ENCODE data around the gene SPIRE1. TPM values are rescaled to one million over a fixed set of nuclear protein-coding genes. Genes with fewer than 3 reads are reported as not detected.

Gene SPIRE1
- total RNA-seq, 2 experiments from 2014 or later: 0.19 to 2.4 TPM

DNA sequence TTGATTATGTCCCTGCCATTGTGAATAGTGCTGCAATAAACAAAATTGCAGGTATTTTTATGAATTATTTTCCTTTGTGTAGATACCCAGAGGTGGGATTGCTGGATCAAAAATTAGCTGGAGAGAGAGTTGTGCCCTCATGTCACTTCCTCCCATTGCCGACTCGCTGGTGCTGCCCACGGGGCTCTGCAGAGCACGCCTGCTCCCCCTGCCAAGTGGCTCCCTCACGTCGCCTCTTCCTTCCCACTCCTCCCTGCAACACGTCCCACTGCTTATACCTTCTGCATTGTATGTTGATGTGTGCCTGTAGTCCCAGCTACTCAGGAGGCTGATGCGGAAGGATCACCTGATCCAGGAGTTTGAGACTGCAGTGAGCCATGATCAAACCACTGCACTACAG is 222.0 kb downstream of the SPIRE1 start:
- ChIA-PET POLR2A (interaction anchor here (0.8 kb wide), 1 partner anchor 43 kb away, joined by 3 read pairs; no protein-coding TSS in a partner anchor), CTCF (ENCODE audit: unreplicated experiment) (no interaction called here)
- no peaks in the 10 kb centered on the region for H3K9me2 ChIP-seq (ENCODE audit: insufficient read depth, low read length)
- H3K9me3 ChIP-seq (ENCODE audit: low read length): no peaks in the 10 kb centered on the region
- H4K20me1 ChIP-seq (ENCODE audit: insufficient read depth, low read length): no peaks in the 10 kb centered on the region
- H3K4me3 ChIP-seq (ENCODE audit: low read depth, low read length, poor library complexity, severe bottlenecking): no peak overlapping the region
- H3K79me2 ChIP-seq (ENCODE audit: insufficient read depth, low read depth, low read length): no peaks in the 10 kb centered on the region
- DNase-seq (ENCODE audit: low spot score): no peak
- intact Hi-C loops (cut with micrococcal nuclease; ENCODE audit: unreplicated experiment): no loop called here
- TF ChIP-seq EZH2phosphoT487 (IDR thresholded peaks at IDR 0.05; ENCODE audit: borderline replicate concordance, low read depth, low read length): no peak
- TF ChIP-seq, protein P1, sequence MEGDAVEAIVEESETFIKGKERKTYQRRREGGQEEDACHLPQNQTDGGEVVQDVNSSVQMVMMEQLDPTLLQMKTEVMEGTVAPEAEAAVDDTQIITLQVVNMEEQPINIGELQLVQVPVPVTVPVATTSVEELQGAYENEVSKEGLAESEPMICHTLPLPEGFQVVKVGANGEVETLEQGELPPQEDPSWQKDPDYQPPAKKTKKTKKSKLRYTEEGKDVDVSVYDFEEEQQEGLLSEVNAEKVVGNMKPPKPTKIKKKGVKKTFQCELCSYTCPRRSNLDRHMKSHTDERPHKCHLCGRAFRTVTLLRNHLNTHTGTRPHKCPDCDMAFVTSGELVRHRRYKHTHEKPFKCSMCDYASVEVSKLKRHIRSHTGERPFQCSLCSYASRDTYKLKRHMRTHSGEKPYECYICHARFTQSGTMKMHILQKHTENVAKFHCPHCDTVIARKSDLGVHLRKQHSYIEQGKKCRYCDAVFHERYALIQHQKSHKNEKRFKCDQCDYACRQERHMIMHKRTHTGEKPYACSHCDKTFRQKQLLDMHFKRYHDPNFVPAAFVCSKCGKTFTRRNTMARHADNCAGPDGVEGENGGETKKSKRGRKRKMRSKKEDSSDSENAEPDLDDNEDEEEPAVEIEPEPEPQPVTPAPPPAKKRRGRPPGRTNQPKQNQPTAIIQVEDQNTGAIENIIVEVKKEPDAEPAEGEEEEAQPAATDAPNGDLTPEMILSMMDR (conservative IDR thresholded peaks at IDR 0.05; ENCODE audit: low read length): no peak
- H3K36me3 ChIP-seq (ENCODE audit: insufficient read depth, low read length): peaks cover 12% of the 10 kb centered on the region; the same call in 1 of the 2 replicates
- H3K4me2 ChIP-seq (ENCODE audit: low read length): no peak overlapping the region
- no TSS peak for BruUV-seq (replicated peaks)
- H3K4me1 ChIP-seq (ENCODE audit: insufficient read depth, low read length, poor library complexity, severe bottlenecking): no peaks in the 10 kb centered on the region
- no peak overlapping the region for H2AFZ ChIP-seq (ENCODE audit: low read length)
- H3K27ac ChIP-seq (ENCODE audit: low read depth, low read length, poor library complexity, severe bottlenecking): no peak overlapping the region

DNA sequence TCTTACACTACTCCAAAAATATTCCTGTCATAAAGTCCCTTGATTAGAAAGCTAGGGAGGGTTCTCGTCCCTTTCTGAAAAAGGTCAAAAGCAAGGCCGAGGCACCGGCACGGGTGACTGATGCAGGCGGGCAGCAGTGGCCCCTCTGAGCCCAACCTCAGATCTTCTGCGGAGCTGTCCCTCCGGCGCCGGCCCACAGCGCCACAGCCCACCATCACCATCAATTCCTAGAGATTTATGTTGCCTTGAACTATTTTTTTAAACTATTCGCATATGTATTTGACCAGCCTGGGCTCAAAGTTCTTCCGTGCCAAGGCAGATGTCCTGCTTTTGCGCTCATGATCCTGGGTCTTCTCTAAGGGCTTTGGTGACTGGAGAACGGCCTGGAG is 223.4 kb downstream of the SPIRE1 start:
- TF ChIP-seq, protein P1 (conservative IDR thresholded peaks at IDR 0.05; ENCODE audit: low read length): no peak
- TF ChIP-seq EZH2phosphoT487 (IDR thresholded peaks at IDR 0.05; ENCODE audit: borderline replicate concordance, low read depth, low read length): no peak
- BruUV-seq (replicated peaks): no TSS peak
- Histone ChIP-seq H3K4me2 (ENCODE audit: low read length) (no peak overlapping the region), H3K9me3 (ENCODE audit: low read length) (no peaks in the 10 kb centered on the region), H3K4me3 (ENCODE audit: low read depth, low read length, poor library complexity, severe bottlenecking) (no peak overlapping the region), H3K9me2 (ENCODE audit: insufficient read depth, low read length) (no peaks in the 10 kb centered on the region), H2AFZ (ENCODE audit: low read length) (no peak overlapping the region), H3K36me3 (ENCODE audit: insufficient read depth, low read length) (peaks cover 17% of the 10 kb centered on the region; the same call in 1 of the 2 replicates), H3K27ac (ENCODE audit: low read depth, low read length, poor library complexity, severe bottlenecking) (no peak overlapping the region), H4K20me1 (ENCODE audit: insufficient read depth, low read length) (no peaks in the 10 kb centered on the region), H3K79me2 (ENCODE audit: insufficient read depth, low read depth, low read length) (no peaks in the 10 kb centered on the region), H3K4me1 (ENCODE audit: insufficient read depth, low read length, poor library complexity, severe bottlenecking) (no peaks in the 10 kb centered on the region)
- no peak for DNase-seq (ENCODE audit: low spot score)
- CTCF ChIA-PET (ENCODE audit: unreplicated experiment): no interaction called here
- intact Hi-C loops (cut with micrococcal nuclease; ENCODE audit: unreplicated experiment): no loop called here
- POLR2A ChIA-PET: no interaction called here

DNA sequence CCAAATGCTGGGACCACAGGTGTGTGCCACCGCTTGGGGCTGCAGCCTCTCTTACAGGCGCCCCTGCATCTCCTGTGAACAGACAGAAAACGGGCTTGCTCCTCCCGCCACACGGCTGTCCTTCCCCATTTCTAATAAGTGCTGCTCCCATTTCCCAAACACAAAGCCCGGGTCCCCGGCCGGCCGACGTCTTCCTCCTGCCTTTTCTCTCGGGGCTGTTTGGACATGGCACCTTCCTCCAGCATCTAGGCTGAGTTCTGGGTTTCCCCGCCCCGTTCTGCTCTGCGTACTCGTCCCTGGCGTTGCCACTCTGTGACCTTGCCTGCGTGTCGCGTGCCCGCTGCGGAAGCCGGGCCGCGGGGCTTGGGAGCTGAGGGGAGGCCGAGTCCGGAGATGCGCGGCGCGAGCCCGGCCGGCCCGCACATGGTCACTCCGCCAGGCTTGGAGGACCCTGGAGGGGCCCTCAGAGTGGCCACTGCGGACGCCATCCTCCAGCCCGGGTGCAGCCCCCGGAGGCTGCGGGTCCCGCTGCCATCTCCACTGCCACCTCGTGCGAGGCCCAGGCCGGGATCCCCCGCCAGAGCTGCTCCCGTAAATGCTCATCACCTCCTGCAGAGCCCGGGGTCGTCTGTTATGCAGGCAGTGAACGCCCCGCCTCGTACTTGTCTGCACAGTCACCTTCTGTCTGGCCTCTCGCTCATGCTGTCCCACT is 223.9 kb downstream of the SPIRE1 start:
- Histone ChIP-seq H3K4me2 (ENCODE audit: low read length) (no peak overlapping the region), H3K27ac (ENCODE audit: low read depth, low read length, poor library complexity, severe bottlenecking) (no peak overlapping the region), H3K9me2 (ENCODE audit: insufficient read depth, low read length) (no peaks in the 10 kb centered on the region), H3K79me2 (ENCODE audit: insufficient read depth, low read depth, low read length) (no peaks in the 10 kb centered on the region), H3K36me3 (ENCODE audit: insufficient read depth, low read length) (peaks cover 21% of the 10 kb centered on the region), H4K20me1 (ENCODE audit: insufficient read depth, low read length) (no peaks in the 10 kb centered on the region), H3K4me3 (ENCODE audit: low read depth, low read length, poor library complexity, severe bottlenecking) (no peak overlapping the region), H3K4me1 (ENCODE audit: insufficient read depth, low read length, poor library complexity, severe bottlenecking) (no peaks in the 10 kb centered on the region), H2AFZ (ENCODE audit: low read length) (no peak overlapping the region), H3K9me3 (ENCODE audit: low read length) (no peaks in the 10 kb centered on the region)
- intact Hi-C loops (cut with micrococcal nuclease; ENCODE audit: unreplicated experiment): no loop called here
- POLR2A ChIA-PET: no interaction called here
- CTCF ChIA-PET (ENCODE audit: unreplicated experiment): no interaction called here
- TF ChIP-seq EZH2phosphoT487 (IDR thresholded peaks at IDR 0.05; ENCODE audit: borderline replicate concordance, low read depth, low read length): no peak
- TF ChIP-seq, protein P1 (conservative IDR thresholded peaks at IDR 0.05; ENCODE audit: low read length): no peak
- no TSS peak for BruUV-seq (replicated peaks)
- DNase-seq (ENCODE audit: low spot score): no peak
